OCI-LY3 (cell line): ENCODE measurements around the gene DIAPH2.

Experiments
- H2AFZ ChIP-seq: fragments of 200-600, 300-600 bp; shearing (Covaris generic); 2 replicates; pipeline ENCODE4 v1.6.0; 2014; ENCODE audit warnings: antibody characterized with exemption, low read depth, low read length
- H3K27ac ChIP-seq: fragments of 200-600, 300-600 bp; sonication (generic); 2 replicates; pipeline ENCODE4 v1.5.1; 2014; ENCODE audit warnings: mild to moderate bottlenecking, low read length, moderate library complexity, mixed read lengths
- H3K27me3 ChIP-seq: fragments of 200-600, 300-600 bp; sonication (generic); 2 replicates; pipeline ENCODE4 v1.6.1; 2014; ENCODE audit warnings: low read depth, low read length, mixed read lengths
- H3K36me3 ChIP-seq: fragments of 200-600, 300-600 bp; sonication (generic); replicated peaks from 2 replicates; pipeline ENCODE3; 2014; ENCODE audit warnings: low read depth, low read length, mixed read lengths
- H3K4me1 ChIP-seq: fragments of 300-600, 200-600 bp; sonication (generic); 2 replicates; pipeline ENCODE4 v1.6.1; 2014; ENCODE audit warnings: low read length, mixed read lengths
- H3K4me2 ChIP-seq: fragments of 200-600, 300-600 bp; sonication (generic); 2 replicates; pipeline ENCODE4 v1.6.1; 2014; ENCODE audit warnings: low read length, mixed read lengths
- H3K4me3 ChIP-seq: fragments of 300-600, 200-600 bp; sonication (generic); 2 replicates; pipeline ENCODE4 v1.5.1; 2014; ENCODE audit warnings: antibody characterized with exemption, mild to moderate bottlenecking, low read length, moderate library complexity
- H3K79me2 ChIP-seq: fragments of 300-600, 200-600 bp; shearing (Covaris generic); 2 replicates; pipeline ENCODE4 v1.6.1; 2014; ENCODE audit warnings: mild to moderate bottlenecking, low read length, mixed read lengths
- H3K9ac ChIP-seq: fragments of 300-600, 200-600 bp; shearing (Covaris generic); 2 replicates; pipeline ENCODE4 v1.6.0; 2014; ENCODE audit warnings: mild to moderate bottlenecking, low read length, moderate library complexity
- H3K9me3 ChIP-seq: fragments of 200-600, 300-600 bp; shearing (Covaris generic); 2 replicates; pipeline ENCODE4 v1.6.1; 2014; ENCODE audit warnings: low read length, mixed read lengths; ENCODE audit not compliant: insufficient read depth
- H4K20me1 ChIP-seq: fragments of 200-600, 300-600 bp; sonication (generic); 2 replicates; pipeline ENCODE4 v1.6.1; 2016; ENCODE audit warnings: low read length, mixed read lengths; ENCODE audit not compliant: insufficient read depth
- CTCF ChIP-seq: fragments of 200-600, 300-600 bp; sonication (generic); IDR thresholded peaks from 2 replicates; pipeline ENCODE4 v1.5.1; 2014; ENCODE audit warnings: antibody characterized with exemption, low read length, low read depth
- EZH2phosphoT487 ChIP-seq: fragments of 200-600 bp; shearing (Covaris generic); IDR thresholded peaks from 2 replicates; pipeline ENCODE4 v1.6.1; 2018; ENCODE audit warnings: antibody characterized with exemption, mixed run types, low read depth

The DIAPH2 gene

GRCh38 chrX:96884027-96884426 is 199.4 kb downstream of the DIAPH2 start:
- Histone ChIP-seq H3K4me2 (no peak overlapping the region), H4K20me1 (no peaks in the 10 kb centered on the region), H3K4me3 (no peak overlapping the region), H3K27ac (no peak overlapping the region), H3K9ac (no peak overlapping the region), H3K27me3 (no peaks in the 10 kb centered on the region), H3K79me2 (no peaks in the 10 kb centered on the region), H2AFZ (no peak overlapping the region), H3K9me3 (no peaks in the 10 kb centered on the region), H3K36me3 (no peaks in the 10 kb centered on the region), H3K4me1 (no peaks in the 10 kb centered on the region)
- TF ChIP-seq EZH2phosphoT487, result no peak
- TF ChIP-seq CTCF, result no peak

GRCh38 chrX:96889726-96890125 is 205.1 kb downstream of the DIAPH2 start:
- no peaks in the 10 kb centered on the region for H4K20me1 ChIP-seq
- no peak overlapping the region for H3K27ac ChIP-seq
- H3K4me3 ChIP-seq, result no peak overlapping the region
- no peaks in the 10 kb centered on the region for H3K36me3 ChIP-seq
- TF ChIP-seq EZH2phosphoT487 (no peak), CTCF (no peak)
- H3K9me3 ChIP-seq, result no peaks in the 10 kb centered on the region
- H2AFZ ChIP-seq, result no peak overlapping the region
- no peaks in the 10 kb centered on the region for H3K27me3 ChIP-seq
- H3K4me1 ChIP-seq, result no peaks in the 10 kb centered on the region
- no peak overlapping the region for H3K9ac ChIP-seq
- no peak overlapping the region for H3K4me2 ChIP-seq
- H3K79me2 ChIP-seq, result no peaks in the 10 kb centered on the region

- no peaks in the 10 kb centered on the region for H3K4me1 ChIP-seq
- TF ChIP-seq EZH2phosphoT487, result no peak
- no peak for TF ChIP-seq CTCF
- no peaks in the 10 kb centered on the region for H3K79me2 ChIP-seq
- H3K9ac ChIP-seq, result no peak overlapping the region
- H2AFZ ChIP-seq, result no peak overlapping the region
- H4K20me1 ChIP-seq, result no peaks in the 10 kb centered on the region
- no peak overlapping the region for H3K27ac ChIP-seq
- H3K4me3 ChIP-seq, result no peak overlapping the region
- H3K36me3 ChIP-seq, result no peaks in the 10 kb centered on the region
- no peaks in the 10 kb centered on the region for H3K9me3 ChIP-seq
- H3K27me3 ChIP-seq, result no peaks in the 10 kb centered on the region
- no peak overlapping the region for H3K4me2 ChIP-seq
Observed at GRCh38 chrX:96906741-96907140, 222.1 kb downstream of the DIAPH2 start.

- no peak overlapping the region for H3K27ac ChIP-seq
- no peaks in the 10 kb centered on the region for H3K9me3 ChIP-seq
- H3K4me3 ChIP-seq, result no peak overlapping the region
- H3K9ac ChIP-seq, result no peak overlapping the region
- no peaks in the 10 kb centered on the region for H3K36me3 ChIP-seq
- H4K20me1 ChIP-seq, result no peaks in the 10 kb centered on the region
- no peak overlapping the region for H2AFZ ChIP-seq
- no peaks in the 10 kb centered on the region for H3K4me1 ChIP-seq
- H3K79me2 ChIP-seq, result no peaks in the 10 kb centered on the region
- no peaks in the 10 kb centered on the region for H3K27me3 ChIP-seq
- no peak for TF ChIP-seq CTCF
- no peak for TF ChIP-seq EZH2phosphoT487
- H3K4me2 ChIP-seq, result no peak overlapping the region
Observed at GRCh38 chrX:96907516-96908272, 223.1 kb downstream of the DIAPH2 start.
